ENCODE results near the gene CSTPP1.

Gene CSTPP1

GRCh38 chr11:47136921-47137320 is 200.4 kb downstream of the CSTPP1 start:
- H3K27me3 ChIP-seq (ENCODE audit: insufficient read depth, poor library complexity, severe bottlenecking): no peaks in the 10 kb centered on the region
- DNase-seq (ENCODE audit: low read depth in 1 of 2, low spot score in 1 of 2): no peak
- no peak overlapping the region for H3K27ac ChIP-seq (replicated peaks)
- H3K4me3 ChIP-seq (replicated peaks; ENCODE audit: insufficient read depth, low read length): no peak overlapping the region
- TF ChIP-seq GABPA (IDR thresholded peaks at IDR 0.05; ENCODE audit: low read depth) (no peak), SPI1 (IDR thresholded peaks at IDR 0.05; ENCODE audit: borderline replicate concordance, low read depth) (no peak), REST (IDR thresholded peaks at IDR 0.05; ENCODE audit: insufficient replicate concordance, low read depth) (no peak), CTCF (IDR thresholded peaks at IDR 0.05; ENCODE audit: insufficient read depth, low read length) (no peak), POLR2AphosphoS5 (IDR thresholded peaks at IDR 0.05; ENCODE audit: low read depth) (no peak)

GRCh38 chr11:47137476-47137875 is 200.9 kb downstream of the CSTPP1 start:
- Histone ChIP-seq H3K27me3 (ENCODE audit: insufficient read depth, poor library complexity, severe bottlenecking) (no peaks in the 10 kb centered on the region), H3K27ac (replicated peaks) (no peak overlapping the region), H3K4me3 (replicated peaks; ENCODE audit: insufficient read depth, low read length) (no peak overlapping the region)
- no peak for TF ChIP-seq REST (IDR thresholded peaks at IDR 0.05; ENCODE audit: insufficient replicate concordance, low read depth)
- no peak for TF ChIP-seq GABPA (IDR thresholded peaks at IDR 0.05; ENCODE audit: low read depth)
- DNase-seq (ENCODE audit: low read depth in 1 of 2, low spot score in 1 of 2): no peak

- no peak for TF ChIP-seq POLR2AphosphoS5 (IDR thresholded peaks at IDR 0.05; ENCODE audit: low read depth)
- no peak for TF ChIP-seq SPI1 (IDR thresholded peaks at IDR 0.05; ENCODE audit: borderline replicate concordance, low read depth)
- TF ChIP-seq CTCF (IDR thresholded peaks at IDR 0.05; ENCODE audit: insufficient read depth, low read length): no peak
- no peak for TF ChIP-seq GABPA (IDR thresholded peaks at IDR 0.05; ENCODE audit: low read depth)
- no peak for TF ChIP-seq REST (IDR thresholded peaks at IDR 0.05; ENCODE audit: insufficient replicate concordance, low read depth)
- Histone ChIP-seq H3K27ac (replicated peaks) (no peak overlapping the region), H3K4me3 (replicated peaks; ENCODE audit: insufficient read depth, low read length) (no peak overlapping the region), H3K27me3 (ENCODE audit: insufficient read depth, poor library complexity, severe bottlenecking) (no peaks in the 10 kb centered on the region)
- no peak for DNase-seq (ENCODE audit: low read depth in 1 of 2, low spot score in 1 of 2)
Observed at GRCh38 chr11:47139878-47140277, 203.3 kb downstream of the CSTPP1 start.

- DNase-seq (ENCODE audit: low read depth in 1 of 2, low spot score in 1 of 2): no peak
- TF ChIP-seq GABPA (IDR thresholded peaks at IDR 0.05; ENCODE audit: low read depth) (no peak), SPI1 (IDR thresholded peaks at IDR 0.05; ENCODE audit: borderline replicate concordance, low read depth) (peak; percentile 46; the same call in 1 of the 2 replicates)
- no peak overlapping the region for H3K4me3 ChIP-seq (replicated peaks; ENCODE audit: insufficient read depth, low read length)
- no peaks in the 10 kb centered on the region for H3K27me3 ChIP-seq (ENCODE audit: insufficient read depth, poor library complexity, severe bottlenecking)
- H3K27ac ChIP-seq (replicated peaks): no peak overlapping the region
Observed at GRCh38 chr11:47143322-47143721, 206.8 kb downstream of the CSTPP1 start.

All from HL-60 (cell line).